ENCODE measurements around the gene ESYT2. TPM values are rescaled to one million over a fixed set of nuclear protein-coding genes. Genes with fewer than 3 reads are reported as not detected.
"Not testable (repeated sequence)": the region's sequence is repeated elsewhere in the genome, so short reads cannot be mapped to it uniquely, and the experiment has no call there.

The ESYT2 gene, protein sequence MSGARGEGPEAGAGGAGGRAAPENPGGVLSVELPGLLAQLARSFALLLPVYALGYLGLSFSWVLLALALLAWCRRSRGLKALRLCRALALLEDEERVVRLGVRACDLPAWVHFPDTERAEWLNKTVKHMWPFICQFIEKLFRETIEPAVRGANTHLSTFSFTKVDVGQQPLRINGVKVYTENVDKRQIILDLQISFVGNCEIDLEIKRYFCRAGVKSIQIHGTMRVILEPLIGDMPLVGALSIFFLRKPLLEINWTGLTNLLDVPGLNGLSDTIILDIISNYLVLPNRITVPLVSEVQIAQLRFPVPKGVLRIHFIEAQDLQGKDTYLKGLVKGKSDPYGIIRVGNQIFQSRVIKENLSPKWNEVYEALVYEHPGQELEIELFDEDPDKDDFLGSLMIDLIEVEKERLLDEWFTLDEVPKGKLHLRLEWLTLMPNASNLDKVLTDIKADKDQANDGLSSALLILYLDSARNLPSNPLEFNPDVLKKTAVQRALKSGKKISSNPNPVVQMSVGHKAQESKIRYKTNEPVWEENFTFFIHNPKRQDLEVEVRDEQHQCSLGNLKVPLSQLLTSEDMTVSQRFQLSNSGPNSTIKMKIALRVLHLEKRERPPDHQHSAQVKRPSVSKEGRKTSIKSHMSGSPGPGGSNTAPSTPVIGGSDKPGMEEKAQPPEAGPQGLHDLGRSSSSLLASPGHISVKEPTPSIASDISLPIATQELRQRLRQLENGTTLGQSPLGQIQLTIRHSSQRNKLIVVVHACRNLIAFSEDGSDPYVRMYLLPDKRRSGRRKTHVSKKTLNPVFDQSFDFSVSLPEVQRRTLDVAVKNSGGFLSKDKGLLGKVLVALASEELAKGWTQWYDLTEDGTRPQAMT
- total RNA-seq, result 10 to 100 TPM; 41.7 to 44.3 TPM

DNA sequence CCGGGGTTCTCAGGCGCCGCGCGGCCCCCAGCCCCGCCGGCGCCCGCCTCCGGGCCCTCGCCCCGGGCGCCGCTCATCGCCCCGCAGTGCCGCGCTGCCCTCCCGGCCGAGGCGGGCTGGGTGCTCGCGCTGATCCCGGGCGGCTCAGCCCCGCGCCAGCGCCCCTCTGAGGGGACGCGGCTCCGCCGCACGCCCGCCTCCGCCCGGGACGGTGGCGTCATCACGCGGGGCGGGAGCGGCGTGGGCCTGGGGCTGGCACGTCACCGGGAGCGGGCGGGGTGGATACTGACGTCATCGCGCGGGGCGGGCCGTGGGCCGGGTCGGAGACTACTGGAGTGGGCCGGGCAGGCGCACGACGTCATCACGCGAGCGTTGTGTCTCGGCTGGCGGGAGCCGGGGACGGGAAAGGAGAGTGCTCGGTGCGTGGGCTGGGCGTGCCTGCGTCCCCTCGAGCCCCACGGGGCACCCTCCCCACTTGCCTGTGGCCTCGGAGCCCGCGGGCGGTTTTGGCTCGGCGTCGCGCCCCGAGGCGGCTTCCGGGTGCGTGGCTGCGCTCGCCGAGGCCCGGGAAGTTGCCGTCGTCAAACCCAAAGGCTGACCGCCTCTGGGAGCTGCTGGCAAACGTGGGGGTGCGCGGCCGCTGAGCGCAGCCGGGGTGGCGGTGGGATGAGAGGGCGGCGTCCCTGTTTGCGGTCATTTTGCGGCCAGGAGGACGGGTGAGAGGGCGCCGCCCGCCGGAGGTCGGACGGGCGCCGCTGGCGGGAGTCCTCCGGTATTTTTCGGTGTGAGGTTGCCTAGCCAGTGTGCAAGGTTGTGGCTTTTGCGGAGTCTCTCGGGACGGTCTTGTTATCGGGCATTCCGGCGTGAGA lies at the start of gene ESYT2:
Gene ESYT2 (minus strand): TSS at position 168 of the 869 bp plus-strand sequence. CDS start 91 bp downstream, at position 77.
- peak; percentile 98 for DNase-seq
- intact Hi-C loops (cut with micrococcal nuclease), result loop anchor here (1.0 to 2.0 kb wide), 9 partner anchors 11 to 144 kb away; partner anchors contain the start of genes DYNC2I1 and NCAPG2
- Mint-ChIP-seq H3K9me3 (no peaks in the 10 kb centered on the region), H3K36me3 (ENCODE audit: low read depth) (peaks cover 7% of the 10 kb centered on the region), H3K27ac (peak within 1 kb of the TSS; percentile 94), H3K4me1 (ENCODE audit: low read depth) (peaks cover 27% of the 10 kb centered on the region), H3K27me3 (ENCODE audit: low read depth) (no peaks in the 10 kb centered on the region), H3K4me3 (peak within 1 kb of the TSS; percentile 98)
- CTCF ChIA-PET, result interaction anchor here (0.9 to 2.2 kb wide), 5 partner anchors 13 to 146 kb away, joined by 3 to 10 read pairs (median 4); no protein-coding TSS in a partner anchor

DNA sequence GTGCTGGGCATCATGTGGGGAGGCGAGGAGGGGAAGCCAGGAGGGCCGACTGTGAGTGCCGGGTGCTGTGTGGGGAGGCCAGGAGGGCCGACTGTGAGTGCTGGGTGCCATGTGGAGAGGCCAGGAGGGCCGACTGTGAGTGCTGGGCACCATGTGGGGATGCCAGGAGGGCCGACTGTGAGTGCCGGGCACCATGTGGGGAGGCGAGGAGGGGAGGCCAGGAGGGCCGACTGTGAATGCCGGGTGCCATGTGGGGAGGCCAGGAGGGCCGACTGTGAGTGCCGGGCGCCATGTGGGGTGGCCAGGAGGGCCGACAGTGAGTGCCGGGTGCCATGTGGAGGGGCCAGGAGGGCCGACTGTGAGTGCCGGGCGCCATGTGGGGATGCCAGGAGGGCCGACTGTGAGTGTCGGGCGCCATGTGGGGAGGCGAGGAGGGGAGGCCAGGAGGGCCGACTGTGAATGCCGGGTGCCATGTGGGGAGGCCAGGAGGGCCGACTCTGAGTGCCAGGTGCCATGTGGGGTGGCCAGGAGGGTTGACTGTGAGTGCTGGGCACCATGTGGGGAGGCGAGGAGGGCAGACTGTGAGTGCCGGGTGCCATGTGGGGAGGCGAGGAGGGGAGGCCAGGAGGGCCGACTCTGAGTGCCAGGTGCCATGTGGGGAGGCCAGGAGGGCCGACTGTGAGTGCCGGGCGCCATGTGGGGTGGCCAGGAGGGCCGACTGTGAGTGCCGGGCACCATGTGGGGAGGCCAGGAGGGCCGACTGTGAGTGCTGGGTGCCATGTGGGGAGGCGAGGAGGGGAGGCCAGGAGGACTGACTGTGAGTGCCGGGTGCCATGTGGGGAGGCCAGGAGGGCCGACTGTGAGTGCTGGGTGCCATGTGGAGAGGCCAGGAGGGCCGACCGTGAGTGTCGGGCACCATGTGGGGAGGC lies 49.1 kb upstream of the ESYT2 start:
- H3K27ac Mint-ChIP-seq; intact Hi-C loops (cut with micrococcal nuclease); CTCF ChIA-PET; H3K4me1 Mint-ChIP-seq (ENCODE audit: low read depth); H3K27me3 Mint-ChIP-seq (ENCODE audit: low read depth); H3K4me3 Mint-ChIP-seq; DNase-seq; H3K9me3 Mint-ChIP-seq: not testable (repeated sequence)
- peaks cover 15% of the 10 kb centered on the region for H3K36me3 Mint-ChIP-seq (ENCODE audit: low read depth)

DNA sequence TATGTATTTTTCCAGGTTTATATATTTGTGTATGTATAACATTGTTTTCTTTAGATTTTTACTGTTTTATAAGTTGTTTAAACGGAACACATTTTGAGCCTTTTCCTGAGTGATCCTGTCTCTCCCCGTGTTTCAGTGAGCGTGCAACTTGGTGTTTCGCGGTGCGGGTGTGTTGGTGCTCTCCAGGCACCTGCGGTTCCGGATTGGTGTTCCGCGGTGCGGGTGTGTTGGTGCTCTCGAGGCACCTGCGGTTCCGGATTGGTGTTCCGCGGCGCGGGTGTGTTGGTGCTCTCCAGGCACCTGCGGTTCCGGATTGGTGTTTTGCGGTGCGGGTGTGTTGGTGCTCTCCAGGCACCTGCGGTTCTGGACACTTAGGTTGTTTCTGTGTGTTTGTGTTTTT lies 47.7 kb upstream of the ESYT2 start:
- CTCF ChIA-PET, result no interaction called here
- H3K27ac Mint-ChIP-seq, result no peak overlapping the region
- H3K4me1 Mint-ChIP-seq (ENCODE audit: low read depth), result no peaks in the 10 kb centered on the region
- no peaks in the 10 kb centered on the region for H3K27me3 Mint-ChIP-seq (ENCODE audit: low read depth)
- no peak overlapping the region for H3K4me3 Mint-ChIP-seq
- no peak for DNase-seq
- intact Hi-C loops (cut with micrococcal nuclease), result no loop called here
- H3K36me3 Mint-ChIP-seq (ENCODE audit: low read depth), result peaks cover 17% of the 10 kb centered on the region
- H3K9me3 Mint-ChIP-seq, result no peaks in the 10 kb centered on the region

DNA sequence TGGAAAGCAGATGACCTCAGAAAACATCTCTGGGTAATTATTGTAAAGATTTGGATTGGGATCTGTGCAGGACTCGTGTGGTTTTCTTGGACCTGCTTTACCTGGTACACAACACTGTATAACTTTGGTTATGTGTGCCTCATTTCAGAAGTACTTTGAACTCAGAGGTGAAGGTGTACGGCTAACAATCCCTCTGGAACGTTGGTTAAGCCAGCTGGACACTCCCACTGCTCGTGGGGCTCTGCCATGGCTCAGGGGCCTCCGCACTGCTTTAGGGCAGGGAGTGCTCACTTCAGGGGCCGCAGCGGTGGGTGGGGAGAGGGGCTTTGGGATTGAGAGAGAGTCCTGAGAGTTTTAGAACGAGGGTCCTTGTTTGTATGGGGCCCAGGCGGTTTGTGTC lies 40.6 kb upstream of the ESYT2 start:
- H3K27ac Mint-ChIP-seq, result no peak overlapping the region
- peaks cover 14% of the 10 kb centered on the region for H3K36me3 Mint-ChIP-seq (ENCODE audit: low read depth)
- DNase-seq, result no peak
- no peak overlapping the region for H3K4me3 Mint-ChIP-seq
- CTCF ChIA-PET, result no interaction called here
- intact Hi-C loops (cut with micrococcal nuclease), result no loop called here
- no peaks in the 10 kb centered on the region for H3K27me3 Mint-ChIP-seq (ENCODE audit: low read depth)
- H3K9me3 Mint-ChIP-seq, result no peaks in the 10 kb centered on the region
- H3K4me1 Mint-ChIP-seq (ENCODE audit: low read depth), result peaks cover 8% of the 10 kb centered on the region

DNA sequence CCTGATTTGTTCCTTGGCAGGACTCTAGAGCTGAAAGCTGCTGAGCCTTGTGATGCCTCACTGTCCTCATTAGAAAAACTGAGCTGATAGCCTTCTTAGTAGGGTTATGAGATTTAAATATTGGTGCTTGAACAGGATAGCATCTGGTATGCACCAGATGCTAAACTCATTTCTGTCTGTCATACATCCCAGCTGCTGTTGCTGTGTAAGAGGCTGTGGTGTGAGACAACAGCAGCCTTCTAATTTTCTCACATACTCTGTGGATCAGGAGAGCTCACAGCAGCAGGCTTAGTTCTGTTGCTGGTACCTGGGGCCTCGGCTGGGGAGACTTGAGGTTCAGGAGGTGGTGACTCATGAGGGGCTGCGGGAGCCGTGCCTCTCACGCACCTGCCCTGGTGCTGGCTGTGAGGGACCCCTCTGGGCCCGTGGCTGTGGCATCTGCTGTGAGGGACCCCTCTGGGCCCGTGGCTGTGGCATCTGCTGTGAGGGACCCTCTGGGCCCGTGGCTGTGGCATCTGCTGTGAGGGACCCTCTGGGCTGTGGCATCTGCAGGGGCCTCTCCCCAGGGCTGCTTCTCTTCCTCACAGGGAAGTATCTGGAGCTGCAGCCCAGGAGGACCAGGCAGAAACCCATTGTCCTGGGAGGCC lies 39.6 kb upstream of the ESYT2 start:
- Mint-ChIP-seq H3K4me3 (no peak overlapping the region), H3K27ac (no peak overlapping the region), H3K27me3 (ENCODE audit: low read depth) (no peaks in the 10 kb centered on the region), H3K9me3 (no peaks in the 10 kb centered on the region), H3K4me1 (ENCODE audit: low read depth) (peaks cover 16% of the 10 kb centered on the region), H3K36me3 (ENCODE audit: low read depth) (peaks cover 12% of the 10 kb centered on the region)
- CTCF ChIA-PET, result interaction anchor here (0.6 to 1.6 kb wide), 2 partner anchors 107 to 135 kb away, joined by 4 to 6 read pairs; no protein-coding TSS in a partner anchor
- intact Hi-C loops (cut with micrococcal nuclease), result no loop called here
- DNase-seq, result no peak

DNA sequence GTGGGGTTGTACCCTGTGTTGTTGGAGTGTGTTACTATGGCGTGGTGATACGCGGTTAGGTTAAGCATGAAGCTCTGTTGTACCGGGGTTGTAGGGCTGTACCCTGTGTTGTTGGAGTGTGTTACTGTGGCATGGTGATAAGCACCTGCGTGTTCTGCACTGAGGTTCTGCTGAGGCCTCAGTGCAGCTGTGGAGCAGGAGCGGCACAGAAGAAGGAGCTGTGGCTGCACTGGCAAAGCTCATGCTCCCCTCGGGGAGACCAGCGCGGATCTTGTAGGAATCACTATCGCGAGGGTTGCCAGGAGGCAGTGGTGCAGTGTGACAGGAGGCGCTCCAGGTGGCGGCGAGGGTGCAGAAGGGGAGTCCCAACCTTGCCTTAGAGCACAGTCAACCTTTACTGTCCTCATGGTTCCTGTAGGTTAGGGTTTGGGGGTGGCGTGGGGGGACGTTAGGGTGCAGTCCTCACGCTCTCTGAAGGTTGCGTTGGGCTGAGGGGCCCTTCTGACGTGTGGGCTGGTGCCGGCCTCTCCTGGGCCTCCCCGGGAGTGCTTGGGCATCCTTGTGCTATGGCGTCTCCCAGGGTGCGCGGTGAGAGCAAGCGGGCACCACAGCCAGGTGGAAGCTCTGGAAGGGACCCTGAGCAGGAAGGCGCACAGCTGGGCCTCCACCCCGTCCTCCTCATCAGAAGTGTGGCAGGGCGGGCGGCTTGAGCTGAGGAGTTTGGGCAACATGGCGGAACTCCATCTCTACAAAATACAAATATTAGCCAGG lies 38.1 kb upstream of the ESYT2 start:
- DNase-seq, result no peak
- peaks cover 10% of the 10 kb centered on the region for H3K36me3 Mint-ChIP-seq (ENCODE audit: low read depth)
- H3K4me1 Mint-ChIP-seq (ENCODE audit: low read depth), result peaks cover 22% of the 10 kb centered on the region
- CTCF ChIA-PET, result interaction anchor here (0.6 to 1.6 kb wide), 5 partner anchors 62 to 109 kb away, joined by 3 to 6 read pairs (median 4); no protein-coding TSS in a partner anchor
- intact Hi-C loops (cut with micrococcal nuclease), result no loop called here
- H3K4me3 Mint-ChIP-seq, result no peak overlapping the region
- no peaks in the 10 kb centered on the region for H3K27me3 Mint-ChIP-seq (ENCODE audit: low read depth)
- H3K27ac Mint-ChIP-seq, result no peak overlapping the region
- no peaks in the 10 kb centered on the region for H3K9me3 Mint-ChIP-seq

DNA sequence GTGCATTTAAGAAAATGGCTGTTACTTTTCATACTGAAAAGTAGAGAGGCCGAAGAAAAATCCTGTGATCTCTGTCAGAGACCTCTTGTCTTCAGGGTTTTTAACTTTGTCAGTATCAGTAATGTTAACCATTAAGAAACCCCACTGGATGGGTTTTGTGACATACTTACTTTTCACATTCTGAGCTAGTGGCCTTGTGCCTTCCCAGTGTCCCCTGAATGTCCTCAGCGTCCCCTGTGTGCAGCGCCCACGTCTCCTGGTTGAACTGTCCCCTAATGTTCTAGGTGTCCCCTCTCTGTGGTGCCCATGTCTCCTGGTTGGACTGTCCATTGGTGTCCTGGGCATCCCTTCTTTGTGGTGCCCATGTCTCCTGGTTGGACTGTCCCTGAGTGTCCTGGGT lies 36.7 kb upstream of the ESYT2 start:
- Mint-ChIP-seq H3K36me3 (ENCODE audit: low read depth) (peaks cover 3% of the 10 kb centered on the region), H3K27me3 (ENCODE audit: low read depth) (no peaks in the 10 kb centered on the region), H3K4me3 (no peak overlapping the region), H3K27ac (no peak overlapping the region), H3K4me1 (ENCODE audit: low read depth) (peaks cover 32% of the 10 kb centered on the region), H3K9me3 (no peaks in the 10 kb centered on the region)
- no peak for DNase-seq
- intact Hi-C loops (cut with micrococcal nuclease), result no loop called here
- CTCF ChIA-PET, result interaction anchor here (1.5 kb wide), 1 partner anchor 111 kb away, joined by 6 read pairs; no protein-coding TSS in a partner anchor

DNA sequence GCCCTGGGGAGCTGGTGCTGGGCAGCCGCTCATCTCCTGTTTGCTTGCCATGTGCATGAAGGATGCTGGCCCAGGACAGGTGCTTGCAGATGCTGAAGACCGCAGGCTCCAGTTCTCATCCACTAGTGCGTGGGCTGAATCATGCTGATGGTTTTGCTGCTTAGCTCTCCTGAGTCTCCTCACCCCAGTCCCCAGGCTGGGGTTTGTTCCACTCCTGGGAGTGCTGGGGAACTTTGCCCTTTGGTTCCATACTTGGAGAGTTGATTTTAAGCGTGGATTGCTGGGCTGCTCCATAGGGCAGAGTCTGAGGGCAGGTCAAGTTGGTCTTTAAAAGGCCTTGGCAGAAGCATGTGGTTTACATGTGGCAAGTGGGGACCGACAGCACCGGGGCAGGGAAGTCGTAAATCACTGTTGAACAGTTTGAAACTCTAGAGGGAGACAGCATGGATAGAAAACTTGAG lies 36.2 kb upstream of the ESYT2 start:
- DNase-seq, result peak; percentile 23
- H3K4me1 Mint-ChIP-seq (ENCODE audit: low read depth), result peaks cover 32% of the 10 kb centered on the region
- H3K36me3 Mint-ChIP-seq (ENCODE audit: low read depth), result no peaks in the 10 kb centered on the region
- no peak overlapping the region for H3K4me3 Mint-ChIP-seq
- CTCF ChIA-PET, result no interaction called here
- no peaks in the 10 kb centered on the region for H3K27me3 Mint-ChIP-seq (ENCODE audit: low read depth)
- intact Hi-C loops (cut with micrococcal nuclease), result no loop called here
- H3K9me3 Mint-ChIP-seq, result no peaks in the 10 kb centered on the region
- H3K27ac Mint-ChIP-seq, result no peak overlapping the region

DNA sequence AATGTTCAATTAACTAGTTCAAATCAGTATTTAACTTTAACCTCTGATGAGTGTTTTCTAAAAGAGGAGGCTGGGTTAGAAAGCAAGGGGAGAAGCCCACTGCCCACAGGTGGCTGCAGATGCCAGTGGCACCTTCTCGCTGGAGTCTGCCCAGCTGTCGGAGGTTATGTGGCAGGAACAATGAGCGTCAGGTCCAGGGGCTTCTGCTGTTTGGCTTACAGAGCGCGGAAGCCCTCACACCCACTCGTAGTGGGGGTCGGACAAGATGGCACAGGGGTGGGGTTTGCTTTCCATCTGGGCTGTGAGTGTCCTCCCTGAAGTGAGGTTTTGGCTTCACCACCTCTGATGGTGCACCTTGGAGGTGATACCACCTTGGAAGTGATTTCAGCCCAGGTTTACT lies 35.5 kb upstream of the ESYT2 start:
- peaks cover 32% of the 10 kb centered on the region for H3K4me1 Mint-ChIP-seq (ENCODE audit: low read depth)
- peak overlapping the region; percentile 78 for H3K4me3 Mint-ChIP-seq
- no peaks in the 10 kb centered on the region for H3K9me3 Mint-ChIP-seq
- H3K27me3 Mint-ChIP-seq (ENCODE audit: low read depth), result no peaks in the 10 kb centered on the region
- no peak for DNase-seq
- no peaks in the 10 kb centered on the region for H3K36me3 Mint-ChIP-seq (ENCODE audit: low read depth)
- intact Hi-C loops (cut with micrococcal nuclease), result loop anchor here (1.0 to 5.0 kb wide), 2 partner anchors 36 to 92 kb away; partner anchors contain the start of gene ESYT2
- CTCF ChIA-PET, result interaction anchor here (1.6 kb wide), 1 partner anchor 112 kb away, joined by 11 read pairs; no protein-coding TSS in a partner anchor
- peak overlapping the region; percentile 30 for H3K27ac Mint-ChIP-seq

DNA sequence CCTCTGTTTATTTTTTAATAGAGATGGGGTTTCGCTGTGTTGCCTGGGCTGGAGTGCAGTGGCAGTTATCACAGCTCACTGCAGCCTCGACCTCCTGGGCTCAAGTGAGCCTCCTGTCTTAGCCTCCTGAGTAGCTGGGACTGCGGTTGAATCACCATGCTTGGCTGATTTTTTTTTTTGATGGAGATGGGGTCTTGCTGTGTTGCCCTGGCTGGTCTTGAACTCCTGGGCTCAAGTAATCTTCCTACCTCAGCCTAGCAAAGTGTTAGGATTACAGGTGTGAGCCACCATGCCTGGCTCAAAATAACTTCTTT lies 35.2 kb upstream of the ESYT2 start:
- peak overlapping the region; percentile 91 for H3K27ac Mint-ChIP-seq
- no peaks in the 10 kb centered on the region for H3K36me3 Mint-ChIP-seq (ENCODE audit: low read depth)
- no peaks in the 10 kb centered on the region for H3K27me3 Mint-ChIP-seq (ENCODE audit: low read depth)
- DNase-seq, result no peak
- H3K4me3 Mint-ChIP-seq, result peak overlapping the region; percentile 78
- H3K4me1 Mint-ChIP-seq (ENCODE audit: low read depth), result peaks cover 35% of the 10 kb centered on the region
- intact Hi-C loops (cut with micrococcal nuclease), result loop anchor here (1.0 to 5.0 kb wide), 2 partner anchors 35 to 93 kb away; partner anchors contain the start of gene ESYT2
- CTCF ChIA-PET, result interaction anchor here (0.8 to 1.6 kb wide), 3 partner anchors 42 to 112 kb away, joined by 3 to 11 read pairs (median 5); no protein-coding TSS in a partner anchor
- no peaks in the 10 kb centered on the region for H3K9me3 Mint-ChIP-seq
